HG03342 (cell line): ENCODE measurements around the gene TBX4.

Experiments
- ATAC-seq: cut with Tn5 transposase; IDR thresholded peaks from one replicate; pipeline ENCODE4 v1.9.1; 2021; ENCODE audit warnings: mild to moderate bottlenecking, moderate library complexity; ENCODE audit not compliant: unreplicated experiment

TBX4 gene

DNA sequence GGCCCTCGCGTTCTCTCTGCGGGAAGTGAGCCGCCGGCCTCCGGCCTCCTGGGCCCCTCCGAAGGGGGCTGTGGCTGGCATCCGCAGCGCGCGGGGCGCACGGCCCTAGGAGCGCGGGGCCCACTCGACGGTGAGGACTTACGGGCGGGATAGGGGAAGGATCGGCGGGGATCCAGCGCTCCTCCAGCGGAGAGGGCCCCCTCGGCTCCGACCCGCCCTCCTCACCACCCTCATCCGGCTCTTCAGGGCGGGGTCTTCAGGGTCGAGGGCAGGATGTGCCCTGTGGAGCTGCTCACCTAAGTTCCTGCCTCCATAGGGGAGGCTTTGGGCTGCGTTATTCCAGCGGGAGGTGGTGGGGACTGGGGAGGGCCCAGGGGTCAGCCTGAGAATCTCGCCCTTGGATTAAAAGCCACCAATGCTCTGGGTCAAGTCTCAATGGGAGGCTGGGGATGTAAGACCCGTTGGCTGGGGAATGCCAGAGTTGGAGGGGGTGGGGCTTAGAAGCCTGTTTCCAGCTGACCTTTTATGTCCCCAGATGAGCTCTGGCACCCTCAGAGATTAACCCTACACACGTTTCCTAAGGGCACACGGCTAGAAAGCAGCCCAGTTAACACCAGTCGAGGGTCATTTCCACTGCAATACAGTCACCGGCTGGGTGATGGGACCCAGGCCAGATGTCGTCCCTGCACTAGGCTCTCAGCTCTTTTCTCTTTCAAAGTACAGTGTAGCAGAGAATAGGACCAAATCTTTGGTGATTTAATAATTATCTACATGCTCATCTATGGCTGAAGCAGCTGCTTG is 39.2 kb upstream of the TBX4 start:
- no peak for ATAC-seq

DNA sequence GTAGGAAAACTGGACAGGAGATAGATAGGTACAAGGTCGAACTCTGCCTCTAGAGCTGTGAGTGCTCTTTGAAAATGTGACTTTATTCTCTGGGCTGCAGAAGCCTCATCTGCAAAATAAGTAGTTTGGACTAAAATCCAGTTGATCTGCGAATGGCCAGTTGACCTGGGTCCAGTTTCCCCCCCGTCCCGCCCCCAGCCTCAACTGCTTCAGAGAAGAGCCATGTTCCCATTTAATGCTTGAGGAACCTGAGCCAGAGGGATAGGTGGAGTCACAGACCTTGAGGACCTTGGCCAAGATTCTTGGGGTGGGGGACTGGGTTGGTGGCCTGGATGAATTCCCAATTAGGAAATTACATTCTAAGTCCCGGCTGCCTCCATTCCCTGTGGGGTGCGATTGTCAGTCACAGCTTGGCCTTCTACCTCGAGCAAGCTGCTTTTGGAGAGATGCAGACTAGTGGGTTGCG is 38.5 kb upstream of the TBX4 start:
- ATAC-seq: no peak

DNA sequence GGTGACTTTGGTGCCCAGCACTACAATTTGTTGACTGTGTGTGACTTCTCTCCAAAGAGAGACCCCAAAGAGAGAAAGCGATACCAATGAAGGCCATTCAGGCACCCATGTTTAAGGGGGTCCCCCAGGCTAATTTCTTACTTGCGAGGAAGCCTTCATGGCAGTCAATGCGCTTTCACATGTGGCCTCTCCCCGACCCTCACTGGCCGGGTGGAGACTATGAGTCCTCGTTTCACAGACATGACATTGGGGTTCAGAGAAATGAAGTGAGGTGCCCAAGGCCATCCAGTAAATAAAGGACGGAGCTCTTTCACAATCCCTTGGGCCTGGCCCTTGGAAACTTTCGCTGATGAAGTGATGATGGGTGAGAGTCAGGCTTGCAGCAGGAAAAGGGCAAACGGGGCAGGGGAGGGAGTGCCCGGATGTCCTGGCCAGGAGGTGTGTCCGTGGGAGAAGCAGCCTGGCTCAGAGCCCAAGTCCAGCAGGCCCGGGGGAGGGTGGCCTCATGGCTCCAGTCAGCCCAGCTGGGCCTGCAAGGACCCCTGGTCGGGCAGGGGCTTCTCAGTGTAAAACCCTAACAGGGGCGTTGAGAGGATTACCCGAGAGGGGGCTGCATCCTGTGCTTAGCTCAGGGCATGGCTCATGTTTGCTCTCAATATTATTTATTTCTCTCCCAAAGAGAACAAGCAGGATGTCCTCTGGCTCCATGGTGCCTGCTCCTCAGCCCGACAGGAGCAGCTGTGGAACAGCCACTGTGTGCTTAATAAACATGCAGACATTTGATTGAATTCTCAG is 37.9 kb upstream of the TBX4 start:
- ATAC-seq: no peak

DNA sequence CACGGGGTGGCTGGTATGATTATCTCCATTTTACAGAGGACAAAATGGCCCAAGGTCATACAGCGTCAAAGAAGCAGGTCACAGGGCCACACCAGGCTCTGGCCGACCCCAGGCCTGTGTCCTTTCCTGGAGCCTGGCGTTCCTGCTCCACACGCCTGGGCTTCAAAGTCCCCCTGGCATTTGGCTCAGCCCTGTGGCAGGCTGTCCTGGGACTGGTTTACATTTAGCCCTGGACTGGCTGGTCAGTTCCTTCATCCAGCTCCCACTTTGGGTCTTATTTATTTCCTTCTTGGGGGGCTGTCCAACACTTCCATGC is 37.3 kb upstream of the TBX4 start:
- ATAC-seq: no peak

DNA sequence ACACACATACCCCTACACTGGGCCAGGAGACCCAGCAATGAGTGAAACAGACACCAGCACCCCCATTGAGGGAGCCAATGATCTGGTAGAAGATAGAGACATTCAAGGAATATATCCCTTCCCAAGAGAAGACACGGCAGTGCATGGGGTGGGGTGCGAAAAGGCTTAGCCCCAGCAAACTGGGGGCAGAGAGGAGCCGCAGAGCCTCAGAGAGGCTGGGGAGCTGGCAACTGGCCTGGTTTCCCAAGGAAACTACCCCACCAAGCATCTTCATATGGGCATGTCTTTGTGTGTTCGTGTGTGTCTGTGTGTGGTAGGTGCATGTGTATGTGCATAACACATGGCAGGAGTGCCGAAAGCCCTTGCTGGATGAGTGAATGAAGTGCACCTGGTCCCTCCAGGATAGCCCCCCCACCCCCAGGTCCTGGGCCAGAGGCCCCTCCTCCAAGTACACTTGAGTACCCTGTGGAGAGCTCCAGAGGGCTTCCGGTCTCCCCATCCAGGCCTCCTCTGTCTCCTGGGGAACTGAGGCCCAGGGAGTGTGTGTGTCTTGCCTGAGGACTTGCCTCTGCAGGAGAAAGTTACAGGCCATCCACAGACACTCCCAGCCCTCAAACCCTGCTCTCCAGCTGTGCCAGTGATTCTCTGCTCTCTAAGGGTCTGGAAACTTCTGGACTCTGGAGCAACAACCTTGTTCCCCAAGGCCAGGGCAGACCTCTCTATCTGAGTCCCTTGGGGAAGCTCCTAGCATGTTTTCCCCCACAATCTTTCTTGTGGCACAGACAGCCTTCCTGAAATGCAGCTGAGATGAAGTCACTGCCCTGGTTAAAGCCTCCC is 36.6 kb upstream of the TBX4 start:
- no peak for ATAC-seq

DNA sequence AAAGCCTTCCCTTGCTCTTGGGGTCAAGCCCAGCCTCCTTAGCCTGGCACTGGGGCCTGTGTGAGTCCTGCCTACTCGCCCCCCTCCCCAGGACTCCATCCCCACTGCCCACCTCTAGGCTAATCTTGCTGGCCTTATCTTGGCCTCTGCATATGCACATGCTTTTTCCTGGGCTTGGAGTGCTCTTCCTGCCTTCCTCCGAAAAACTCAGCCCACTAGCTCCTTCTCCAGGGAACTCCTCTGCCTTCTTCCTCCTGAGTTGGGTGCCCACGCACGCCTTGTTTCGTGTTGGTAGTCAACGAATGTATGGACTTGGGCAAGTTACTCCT is 36.0 kb upstream of the TBX4 start:
- ATAC-seq: no peak

DNA sequence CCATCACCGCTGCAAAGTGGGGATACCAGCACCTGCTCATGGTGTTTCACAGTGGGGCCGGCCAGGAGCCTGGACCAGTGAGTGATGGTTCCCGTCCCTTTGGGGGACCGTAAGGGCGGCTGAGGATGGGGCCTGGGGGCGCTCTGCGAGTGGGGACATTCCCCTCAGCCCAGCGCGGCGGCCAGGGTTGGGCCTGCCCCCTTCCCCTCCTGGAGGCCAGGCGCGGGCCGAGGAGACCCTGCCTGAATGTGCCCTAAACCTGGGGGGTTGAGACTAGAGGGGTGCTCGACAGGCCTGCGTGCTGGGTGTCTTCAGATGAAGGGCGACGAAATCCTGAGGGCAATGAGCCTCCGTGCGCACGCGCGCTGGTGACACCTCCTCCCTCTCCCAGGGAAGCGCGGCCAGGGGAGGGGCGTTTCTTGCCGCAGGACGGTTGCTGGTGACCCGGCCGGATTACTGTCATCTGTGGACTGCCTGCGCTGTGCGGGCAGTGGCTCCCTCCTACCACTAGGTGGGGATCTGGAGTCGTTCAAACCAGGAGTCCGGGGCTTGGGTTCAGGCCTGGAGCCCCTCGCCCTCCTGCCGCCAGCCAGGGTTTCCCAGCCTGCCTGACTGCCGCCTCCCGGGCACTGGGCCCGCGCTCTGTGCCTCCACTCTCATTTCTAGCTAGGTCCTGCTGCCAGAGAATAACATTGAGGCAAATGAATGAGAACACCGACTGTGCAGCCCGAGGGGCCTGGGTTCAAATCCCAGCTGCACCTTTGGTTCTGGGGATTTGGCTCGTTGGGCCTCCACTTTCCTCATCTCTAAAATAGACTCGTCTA is 35.5 kb upstream of the TBX4 start:
- no peak for ATAC-seq

DNA sequence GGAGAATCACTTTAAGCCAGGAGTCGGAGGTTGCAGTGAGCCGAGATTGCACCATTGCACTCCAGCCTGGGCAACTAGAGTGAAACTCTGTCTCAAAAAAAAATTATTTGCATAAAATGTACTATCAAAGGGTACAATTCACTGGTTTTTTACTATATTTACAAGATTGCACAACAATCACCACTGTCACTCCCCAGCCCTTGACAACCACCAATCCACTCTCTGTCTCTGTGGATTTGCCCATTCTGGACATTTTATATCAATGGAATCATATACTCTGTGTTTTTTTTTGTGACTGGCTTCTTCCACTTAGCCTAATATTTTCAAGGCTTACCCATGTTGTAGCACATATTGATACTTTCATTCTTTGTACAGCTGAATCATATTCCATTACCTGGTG is 33.8 kb upstream of the TBX4 start:
- ATAC-seq: no peak

DNA sequence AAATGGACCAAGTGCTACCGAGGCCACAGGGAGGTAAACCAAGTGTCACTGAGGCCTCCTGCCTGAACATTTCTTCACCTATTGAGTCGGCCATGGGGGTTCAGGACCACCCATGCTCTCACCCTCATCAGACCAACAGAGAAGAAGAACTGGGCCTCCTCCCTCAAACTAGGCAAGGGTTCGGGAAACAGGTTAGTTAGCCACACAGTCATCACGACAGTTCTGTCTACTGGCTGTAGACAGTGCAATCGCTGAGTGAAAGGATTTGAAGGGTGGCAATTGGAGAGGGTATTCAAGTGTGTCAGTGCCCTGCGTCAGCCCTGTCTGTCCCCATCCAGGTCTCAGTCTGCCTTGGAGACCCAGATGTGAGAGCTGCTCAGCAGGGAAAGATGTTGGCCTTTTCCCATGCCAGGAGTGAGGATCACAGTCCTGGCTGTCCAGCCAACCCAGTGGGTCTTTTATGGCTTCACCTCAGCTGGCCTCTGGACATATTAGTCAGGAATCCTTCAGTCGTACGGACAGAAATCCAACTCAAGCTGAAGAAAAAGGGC is 32.7 kb upstream of the TBX4 start:
- ATAC-seq: no peak

DNA sequence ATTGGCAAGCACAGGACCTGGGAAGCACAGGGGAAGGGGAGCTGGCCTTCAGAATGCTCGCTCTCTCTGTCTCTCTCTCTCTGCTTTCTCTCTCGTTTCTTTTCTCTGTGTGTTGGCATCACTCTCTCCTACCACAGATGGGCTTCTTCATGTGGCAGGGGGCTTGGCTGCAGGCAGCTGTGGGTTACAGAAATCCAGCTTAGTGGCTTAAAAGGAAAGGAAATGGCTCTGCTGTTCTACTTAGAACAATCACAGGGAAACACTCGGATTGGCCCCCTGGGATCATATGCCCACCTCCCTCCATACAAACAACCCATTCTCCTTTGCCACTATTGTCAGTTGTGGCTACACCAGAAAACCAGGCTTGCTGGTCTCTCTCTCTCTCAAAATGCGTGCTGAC is 32.2 kb upstream of the TBX4 start:
- no peak for ATAC-seq

DNA sequence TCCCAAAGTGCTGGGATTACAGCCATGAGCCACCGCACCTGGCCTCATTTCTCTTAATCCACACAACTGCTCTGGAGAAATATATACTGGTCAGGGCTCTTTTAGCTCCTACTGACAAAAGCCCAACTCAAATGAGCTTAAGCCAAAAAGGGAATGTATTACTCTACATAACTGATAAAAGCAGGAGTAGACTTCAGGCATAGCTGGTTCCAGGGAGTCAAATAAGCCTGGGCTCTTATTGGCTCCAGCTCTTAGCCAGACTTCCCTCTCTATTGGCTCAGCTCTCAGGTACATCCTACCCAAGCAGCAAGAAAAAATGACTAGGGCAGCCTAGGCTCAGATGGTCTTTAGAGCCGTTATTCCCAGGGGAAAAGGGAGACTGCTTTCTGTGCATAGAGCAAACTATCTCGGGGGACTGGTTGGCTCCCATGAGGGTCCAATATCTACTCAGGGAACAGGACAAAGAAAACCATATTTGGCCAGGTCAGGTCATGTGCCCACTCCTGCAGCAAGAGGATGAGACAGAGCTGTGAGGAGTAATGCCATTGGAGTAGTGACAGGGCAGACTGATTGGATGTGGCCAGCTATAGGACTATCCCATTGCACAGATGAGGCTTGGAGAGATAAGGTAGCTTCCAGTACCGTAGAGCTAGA is 31.4 kb upstream of the TBX4 start:
- no peak for ATAC-seq

DNA sequence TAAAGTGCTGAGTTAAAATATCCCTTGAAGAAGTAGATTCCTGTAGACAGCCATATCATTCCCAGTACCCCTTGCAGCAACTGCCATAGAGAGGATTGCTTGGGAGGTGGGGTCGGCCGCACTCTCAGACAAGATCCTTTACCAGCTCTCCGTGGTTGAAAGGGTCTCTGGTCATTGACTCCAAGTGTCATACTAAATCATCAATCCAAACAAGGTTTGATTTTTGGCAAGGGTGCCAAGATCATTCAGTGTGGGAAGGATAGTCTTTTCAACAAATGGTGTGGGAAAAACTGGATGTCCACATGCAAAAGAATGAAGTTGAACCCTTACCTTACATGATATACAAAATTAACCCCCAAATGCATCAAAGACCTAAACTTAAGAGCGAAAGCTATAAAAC is 30.8 kb upstream of the TBX4 start:
- ATAC-seq: no peak

DNA sequence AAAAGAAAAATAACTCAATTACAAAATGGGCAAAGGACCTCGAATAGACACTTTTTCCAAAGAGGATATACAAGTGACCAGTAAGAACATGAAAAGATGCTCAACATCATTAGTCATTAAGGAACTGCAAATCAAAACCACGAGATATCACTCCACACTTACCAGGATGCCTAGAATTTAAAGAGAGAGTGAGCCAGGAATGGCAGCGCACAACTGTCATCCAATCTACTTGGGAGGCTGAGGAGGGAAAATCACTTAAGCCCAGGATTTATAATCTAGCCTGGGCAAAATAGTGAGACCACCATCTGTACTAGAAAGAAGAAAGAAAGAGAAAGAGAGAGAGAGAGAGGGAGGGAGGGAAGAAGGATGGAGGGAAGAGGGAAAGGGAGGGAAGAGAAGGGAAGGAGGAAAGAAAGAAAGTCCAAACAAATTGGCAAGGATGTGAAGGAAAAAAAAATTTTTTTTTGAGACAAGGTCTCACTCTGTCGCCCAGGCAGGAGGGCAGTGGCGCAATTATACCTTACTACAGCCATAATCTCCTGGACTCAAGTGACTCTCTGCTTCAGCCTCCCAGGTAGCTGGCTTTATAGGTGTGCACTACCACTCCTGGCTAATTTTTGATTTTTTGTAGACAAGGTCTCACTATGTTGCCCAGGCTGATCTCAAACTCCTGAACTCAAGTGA is 30.0 kb upstream of the TBX4 start:
- ATAC-seq: no peak

DNA sequence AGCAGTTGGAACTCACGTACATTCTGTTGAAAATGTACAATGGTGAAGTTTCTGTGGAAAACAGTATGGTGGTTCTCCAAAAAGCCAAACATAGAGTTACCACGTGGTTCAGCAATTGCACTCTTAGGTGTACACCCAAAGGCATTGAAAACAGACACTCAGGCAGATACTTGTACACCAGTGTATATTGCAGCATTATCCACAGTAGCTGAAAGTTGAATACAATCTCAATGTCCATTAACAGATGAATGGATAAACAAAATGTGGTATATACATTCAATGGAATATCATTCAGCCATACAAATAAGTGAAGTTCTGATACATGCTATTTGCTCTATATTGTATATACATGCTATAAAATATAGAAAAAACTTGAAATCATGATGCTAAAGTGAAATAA is 29.4 kb upstream of the TBX4 start:
- no peak for ATAC-seq

DNA sequence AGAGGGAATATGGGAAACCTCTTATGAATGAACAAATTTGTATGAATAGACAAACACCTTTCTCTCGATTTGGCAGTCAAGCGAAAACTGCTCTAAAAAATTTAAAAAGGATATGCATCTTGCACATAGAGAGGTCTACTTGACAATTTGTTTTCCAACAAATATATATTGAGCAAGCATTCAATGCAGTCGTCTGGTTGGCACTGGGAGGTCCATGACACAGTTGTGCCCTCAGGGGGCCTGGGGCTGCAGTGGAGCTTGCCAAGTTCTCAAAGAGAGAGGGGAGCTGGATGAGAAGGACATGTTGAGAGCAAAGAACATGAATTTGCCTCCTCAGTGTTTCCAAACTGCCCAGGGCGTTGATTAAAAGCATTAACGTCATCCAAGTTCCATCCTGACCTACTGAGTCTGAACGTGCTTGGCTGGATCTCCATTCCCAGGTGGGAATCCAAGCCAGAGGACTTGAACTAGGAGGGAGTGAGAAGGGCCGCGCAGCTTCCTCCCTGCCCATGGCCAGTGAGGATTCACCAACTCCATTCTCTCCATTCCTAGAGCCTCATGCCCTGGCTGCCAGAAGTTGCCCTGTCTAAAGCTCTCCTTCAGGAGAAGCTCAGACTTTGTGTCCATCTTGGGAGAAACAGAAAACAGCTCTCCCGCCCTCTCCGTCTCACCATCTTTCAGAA is 28.1 kb upstream of the TBX4 start:
- no peak for ATAC-seq

DNA sequence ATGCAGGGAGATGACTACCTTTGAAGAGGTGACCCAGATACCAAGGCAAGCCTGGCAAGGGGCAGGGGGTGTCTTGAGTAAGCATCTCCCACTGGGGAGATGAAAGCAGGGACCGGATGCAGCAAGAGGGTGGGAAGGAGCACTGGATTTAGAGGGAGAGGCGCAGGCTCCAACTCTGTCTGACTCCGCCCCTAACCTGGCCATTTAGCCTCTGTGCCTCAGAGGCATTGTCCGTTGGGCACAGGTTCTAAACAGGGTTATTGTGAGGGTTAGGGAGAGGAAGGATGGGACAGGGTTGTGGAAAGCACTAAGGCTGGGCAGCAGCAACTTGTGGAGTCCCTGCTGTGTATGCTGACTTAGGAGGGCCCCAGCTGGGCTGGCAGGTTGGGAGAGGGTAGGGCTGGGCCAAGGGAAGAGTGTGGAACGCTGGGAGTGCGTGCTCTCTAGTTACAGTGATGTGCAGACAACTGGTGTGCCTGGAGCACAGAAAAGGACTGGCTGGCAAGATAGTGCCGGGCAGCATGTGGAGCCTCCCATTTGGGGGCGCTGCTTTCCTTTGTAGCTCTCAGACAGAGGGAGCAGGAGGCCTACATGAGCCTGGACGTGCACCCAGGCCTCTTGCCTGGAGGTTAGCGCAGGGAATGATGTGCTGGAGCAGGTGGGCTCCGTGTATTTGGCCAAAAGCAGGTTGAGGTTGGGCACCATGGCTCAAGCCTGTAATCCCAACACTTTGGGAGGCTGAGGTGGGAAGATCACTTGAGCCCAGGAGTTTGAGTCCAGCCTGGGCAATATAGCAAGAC is 26.3 kb upstream of the TBX4 start:
- no peak for ATAC-seq

DNA sequence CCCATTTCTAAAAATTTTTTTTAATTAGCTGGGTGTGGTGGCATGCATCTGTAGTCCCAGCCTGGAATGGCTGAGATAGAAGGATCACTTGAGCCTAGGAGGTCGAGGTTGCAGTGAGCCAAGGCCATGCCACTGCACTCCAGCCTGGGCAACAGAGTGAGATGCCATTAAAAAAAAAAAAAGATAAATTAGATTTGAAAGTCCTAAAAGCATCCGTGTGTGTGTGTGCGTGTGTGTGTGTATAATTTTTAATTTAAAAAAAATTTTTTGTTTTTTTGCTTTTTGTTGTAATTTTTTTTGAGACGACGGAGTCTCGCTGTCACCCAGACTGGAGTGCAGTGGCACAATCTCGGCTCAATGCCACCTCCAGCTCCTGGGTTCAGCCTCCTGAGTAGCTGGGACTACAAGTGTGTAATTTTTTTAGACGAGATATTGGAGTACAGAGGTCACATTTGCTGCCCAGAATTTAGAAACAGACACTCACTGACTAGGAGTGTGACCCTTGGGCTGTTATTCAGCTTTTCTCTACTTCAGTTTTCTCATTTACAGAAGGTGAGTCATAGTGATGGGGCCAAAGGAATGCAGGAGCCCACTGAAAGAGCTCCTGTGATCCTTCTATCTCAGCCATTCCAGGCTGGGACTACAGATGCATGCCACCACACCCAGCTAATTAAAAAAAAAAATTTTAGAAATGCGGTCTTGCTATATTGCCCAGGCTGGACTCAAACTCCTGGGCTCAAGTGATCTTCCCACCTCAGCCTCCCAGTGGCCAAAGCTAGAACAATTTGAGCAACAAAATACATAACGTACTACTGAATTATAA is 25.5 kb upstream of the TBX4 start:
- ATAC-seq: no peak
